Sigmoid colon (tissue), 7 donors: ENCODE measurements around the gene DEPDC7. TPM values are rescaled to one million over a fixed set of nuclear protein-coding genes. Genes with fewer than 3 reads are reported as not detected.
A peak's percentile ranks its signal among the peaks of the same experiment; 100 is the strongest.

Experiments
- DNase-seq: peaks from one replicate; pipeline ENCODE4 v3.0.0-alpha.2; 2019
- H3K27ac ChIP-seq, 4 donors: fragments of 200-600 bp; sonication (generic); one replicate each; pipeline ENCODE4 v1.5.1; 2016 to 2019; ENCODE audit warnings: mild to moderate bottlenecking in 1 of 4
- H3K27me3 ChIP-seq, 3 donors: fragments of 200-600 bp; sonication (generic); one replicate each; pipeline ENCODE4 v1.5.1; 2019; ENCODE audit warnings: mild to moderate bottlenecking in 1 of 3
- H3K36me3 ChIP-seq, 4 donors: fragments of 200-600 bp; sonication (generic); one replicate each; pipeline ENCODE4 v1.5.1; 2016 to 2019
- H3K4me1 ChIP-seq, 4 donors: fragments of 200-600 bp; sonication (generic); one replicate each; pipeline ENCODE4 v1.5.1; 2017 to 2019
- H3K4me3 ChIP-seq, 4 donors: fragments of 200-600 bp; sonication (generic); one replicate each; pipeline ENCODE4 v1.5.1; 2017 to 2019; ENCODE audit warnings: mild to moderate bottlenecking in 2 of 4, moderate library complexity in 1 of 4
- H3K9me3 ChIP-seq, 4 donors: fragments of 200-600 bp in 3 of 4; sonication (generic) in 3 of 4; one replicate each; pipeline versions ENCODE4 v1.5.1 to v1.6.1; 2013 to 2019
- EP300 ChIP-seq, 4 donors: sonication (generic); formaldehyde crosslinking; IDR thresholded peaks; one replicate each; pipeline ENCODE4 v1.6.1; 2017; ENCODE audit warnings: antibody characterized with exemption in 4 of 4
- POLR2A ChIP-seq, 2 donors: fragments of 450-650 bp; IDR thresholded peaks; one replicate each; pipeline ENCODE4 v1.6.1; 2016; ENCODE audit warnings: antibody characterized with exemption in 2 of 2, mild to moderate bottlenecking in 2 of 2, moderate library complexity in 2 of 2
- POLR2AphosphoS5 ChIP-seq, 4 donors: sonication (generic); formaldehyde crosslinking; IDR thresholded peaks; one replicate each; pipeline ENCODE4 v1.6.1; 2017; ENCODE audit warnings: antibody characterized with exemption in 4 of 4
- WGBS, 2 donors: extraction: QIAGEN DNeasy Blood & Tissue Kit; methylation state at CpG; one replicate each; pipeline ENCODE4 v1.1.7; 2013; 5-methylcytosine and 5-hydroxymethylcytosine counted together
- intact Hi-C: fragments of 100-400 bp; cut with DNase I; formaldehyde crosslinking; loops from one replicate; pipeline ENCODE4 v1.15.1; 2023
- polyA plus RNA-seq, 3 donors: library from polyadenylated mRNA; stranded (reverse); fragments of 200-250 nt; gene quantifications; one replicate each; pipeline ENCODE4 v1.2.3, GENCODE V29; 2013
- total RNA-seq, 4 donors: library from RNA; depleted of rRNA; stranded (reverse); fragments of >200 nt; gene quantifications; one replicate each; pipeline ENCODE4 v1.1.0, GENCODE V29; 2016
- TF ChIP-seq, protein P1 (sequence below), 4 experiments: fragments of 450-650 bp in 3 of 4; fragments of 200-600 bp in 1 of 4; IDR thresholded peaks; one replicate each; pipeline ENCODE4 v1.5.1; 2016 to 2019; ENCODE audit warnings: antibody characterized with exemption in 4 of 4, mild to moderate bottlenecking in 3 of 4, moderate library complexity in 2 of 4
- donor health status: healthy with polysubstance abuse.
- donor health status: Bipolar disorder and iron deficiency.
- donor health status: healthy.

The DEPDC7 gene
- total and polyA plus RNA-seq, 7 donors = 2.0 to 7.5 (median 3.8) TPM

GRCh38 chr11:33005175-33005574, 10.5 kb upstream of the DEPDC7 start:
- Histone ChIP-seq H3K27ac (no peak overlapping the region), H3K4me1 (peaks cover 0 to 9% (median 6%) of the 10 kb centered on the region in 4 donors), H3K9me3 (no peaks in the 10 kb centered on the region), H3K36me3 (no peaks in the 10 kb centered on the region), H3K4me3 (no peak overlapping the region), H3K27me3 (no peaks in the 10 kb centered on the region)
- TF ChIP-seq EP300 (IDR thresholded peaks at IDR 0.05) (no peak), POLR2A (IDR thresholded peaks at IDR 0.05) (no peak), POLR2AphosphoS5 (IDR thresholded peaks at IDR 0.05) (no peak)
- TF ChIP-seq, protein P1, sequence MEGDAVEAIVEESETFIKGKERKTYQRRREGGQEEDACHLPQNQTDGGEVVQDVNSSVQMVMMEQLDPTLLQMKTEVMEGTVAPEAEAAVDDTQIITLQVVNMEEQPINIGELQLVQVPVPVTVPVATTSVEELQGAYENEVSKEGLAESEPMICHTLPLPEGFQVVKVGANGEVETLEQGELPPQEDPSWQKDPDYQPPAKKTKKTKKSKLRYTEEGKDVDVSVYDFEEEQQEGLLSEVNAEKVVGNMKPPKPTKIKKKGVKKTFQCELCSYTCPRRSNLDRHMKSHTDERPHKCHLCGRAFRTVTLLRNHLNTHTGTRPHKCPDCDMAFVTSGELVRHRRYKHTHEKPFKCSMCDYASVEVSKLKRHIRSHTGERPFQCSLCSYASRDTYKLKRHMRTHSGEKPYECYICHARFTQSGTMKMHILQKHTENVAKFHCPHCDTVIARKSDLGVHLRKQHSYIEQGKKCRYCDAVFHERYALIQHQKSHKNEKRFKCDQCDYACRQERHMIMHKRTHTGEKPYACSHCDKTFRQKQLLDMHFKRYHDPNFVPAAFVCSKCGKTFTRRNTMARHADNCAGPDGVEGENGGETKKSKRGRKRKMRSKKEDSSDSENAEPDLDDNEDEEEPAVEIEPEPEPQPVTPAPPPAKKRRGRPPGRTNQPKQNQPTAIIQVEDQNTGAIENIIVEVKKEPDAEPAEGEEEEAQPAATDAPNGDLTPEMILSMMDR (IDR thresholded peaks at IDR 0.05) = no peak
- WGBS, 2 donors = 16 to 38% methylated on average over 2 of the region's 2 CpGs
- intact Hi-C loops = no loop called here
- no peak for DNase-seq

- Histone ChIP-seq H3K27me3 (no peaks in the 10 kb centered on the region), H3K4me1 (peaks cover 0 to 1% (median 0%) of the 10 kb centered on the region in 4 donors), H3K9me3 (no peaks in the 10 kb centered on the region), H3K27ac (no peak overlapping the region), H3K36me3 (no peaks in the 10 kb centered on the region), H3K4me3 (no peak overlapping the region)
- TF ChIP-seq, protein P1 (IDR thresholded peaks at IDR 0.05) = no peak
- no peak for TF ChIP-seq POLR2A (IDR thresholded peaks at IDR 0.05)
- no peak for TF ChIP-seq POLR2AphosphoS5 (IDR thresholded peaks at IDR 0.05)
- no peak for DNase-seq
- intact Hi-C loops = no loop called here
Observed at GRCh38 chr11:33006010-33006409, 9.7 kb upstream of the DEPDC7 start.

GRCh38 chr11:33013755-33014154, 1.9 kb upstream of the DEPDC7 start:
- TF ChIP-seq EP300 (IDR thresholded peaks at IDR 0.05) = no peak
- TF ChIP-seq, protein P1 (IDR thresholded peaks at IDR 0.05) = no peak
- no peak for TF ChIP-seq POLR2AphosphoS5 (IDR thresholded peaks at IDR 0.05)
- TF ChIP-seq POLR2A (IDR thresholded peaks at IDR 0.05) = no peak
- H3K4me3 ChIP-seq = no peak overlapping the region

DNA sequence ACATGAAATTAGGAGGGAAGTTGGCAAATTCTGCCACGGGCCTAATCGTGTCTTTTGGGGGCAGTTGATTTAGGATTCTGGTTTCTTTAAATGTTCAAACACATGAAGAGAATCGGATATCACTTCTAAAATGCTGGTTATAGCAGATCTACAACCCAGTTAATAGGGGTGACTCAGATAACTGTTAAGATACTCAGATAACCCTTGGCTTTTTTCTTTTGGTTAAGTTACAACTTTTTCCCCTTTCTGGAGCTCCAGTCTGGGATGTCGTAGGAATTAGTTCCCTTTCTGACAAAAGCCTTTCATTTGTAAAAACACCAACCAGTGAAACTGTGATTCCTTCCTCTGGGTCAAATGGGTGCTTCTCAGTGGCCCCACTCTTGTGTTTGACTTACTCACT, 976 bp downstream of the DEPDC7 start:
- TF ChIP-seq POLR2A (IDR thresholded peaks at IDR 0.05) (no peak), EP300 (IDR thresholded peaks at IDR 0.05) (no peak), POLR2AphosphoS5 (IDR thresholded peaks at IDR 0.05) (no peak)
- peaks cover 0 to 13% (median 10%) of the 10 kb centered on the region in 4 donors for H3K4me1 ChIP-seq
- no peaks in the 10 kb centered on the region for H3K36me3 ChIP-seq
- peak overlapping the region in 3 of 4 donors; percentile 62 to 82 (median 72) for H3K27ac ChIP-seq
- H3K4me3 ChIP-seq = peak overlapping the region; percentile 40 to 77 (median 66)
- H3K9me3 ChIP-seq = no peaks in the 10 kb centered on the region
- intact Hi-C loops = loop anchor here (10.0 kb wide), 1 partner anchor 52 kb away; no protein-coding TSS in a partner anchor
- H3K27me3 ChIP-seq = no peaks in the 10 kb centered on the region
- DNase-seq = no peak
- 66 to 70% methylated on average over 4 of the region's 4 CpGs for WGBS, 2 donors

More at GRCh38 chr11:33013755-33014154, 1.9 kb upstream of the DEPDC7 start:
- Histone ChIP-seq H3K27me3 (no peaks in the 10 kb centered on the region), H3K9me3 (no peaks in the 10 kb centered on the region), H3K36me3 (no peaks in the 10 kb centered on the region), H3K4me1 (peaks cover 0 to 13% (median 10%) of the 10 kb centered on the region in 4 donors), H3K27ac (no peak overlapping the region)
- WGBS, 2 donors = 8 to 46% methylated on average over 1 of the region's 1 CpG
- DNase-seq = no peak
- intact Hi-C loops = loop anchor here (10.0 kb wide), 1 partner anchor 49 kb away; no protein-coding TSS in a partner anchor

DNA sequence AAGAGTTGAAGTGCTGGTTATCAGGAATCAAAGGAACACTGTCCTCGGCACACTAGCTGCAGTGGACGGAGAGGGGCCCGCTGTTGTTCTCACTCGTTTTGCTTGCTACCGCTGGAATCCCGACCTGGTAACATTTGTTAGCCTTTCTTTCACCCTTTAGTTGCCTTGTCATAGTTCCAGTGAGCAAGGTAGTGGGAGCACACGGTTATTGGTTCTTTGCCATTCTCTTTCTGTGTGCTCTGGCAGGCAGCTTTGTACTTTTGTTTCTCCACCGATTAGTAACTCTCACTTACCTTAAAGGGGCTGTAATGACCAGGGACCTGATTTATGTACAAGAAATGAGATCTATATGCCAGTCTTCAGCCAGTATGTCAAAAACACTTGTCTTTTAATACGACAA, 1.8 kb downstream of the DEPDC7 start:
- DNase-seq = no peak
- Histone ChIP-seq H3K4me1 (peaks cover 0 to 19% (median 10%) of the 10 kb centered on the region in 4 donors), H3K9me3 (no peaks in the 10 kb centered on the region), H3K27me3 (no peaks in the 10 kb centered on the region), H3K4me3 (peak overlapping the region in 1 of 4 donors; percentile 3), H3K36me3 (no peaks in the 10 kb centered on the region), H3K27ac (no peak overlapping the region)
- intact Hi-C loops = loop anchor here (10.0 kb wide), 1 partner anchor 53 kb away; no protein-coding TSS in a partner anchor
- TF ChIP-seq EP300 (IDR thresholded peaks at IDR 0.05) = no peak
- TF ChIP-seq, protein P1 (IDR thresholded peaks at IDR 0.05) = no peak
- 85 to 93% methylated on average over 9 of the region's 9 CpGs for WGBS, 2 donors
